ENCODE measurements around the gene ULK1.

Gene ULK1

DNA sequence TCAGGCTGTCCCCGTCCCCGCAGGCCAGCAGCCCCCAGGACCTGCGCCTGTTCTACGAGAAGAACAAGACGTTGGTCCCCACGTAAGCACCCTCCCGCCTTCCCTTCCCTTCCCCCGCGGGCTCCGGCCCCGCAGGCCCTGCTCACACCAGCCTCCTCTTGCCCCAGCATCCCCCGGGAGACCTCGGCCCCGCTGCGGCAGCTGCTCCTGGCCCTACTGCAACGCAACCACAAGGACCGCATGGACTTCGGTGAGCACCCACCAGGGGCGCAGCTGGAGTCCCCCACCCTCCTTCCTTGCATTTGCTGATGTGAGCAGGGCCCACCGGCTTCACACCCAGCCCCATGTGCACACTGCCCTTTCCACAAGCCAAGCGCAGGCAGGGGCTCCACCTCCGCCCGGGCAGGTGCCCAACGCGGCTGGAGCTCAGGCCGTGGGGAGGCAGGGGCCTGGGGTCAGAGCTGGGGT is 15.4 kb downstream of the ULK1 start:
- FAIRE-seq = no peak

DNA sequence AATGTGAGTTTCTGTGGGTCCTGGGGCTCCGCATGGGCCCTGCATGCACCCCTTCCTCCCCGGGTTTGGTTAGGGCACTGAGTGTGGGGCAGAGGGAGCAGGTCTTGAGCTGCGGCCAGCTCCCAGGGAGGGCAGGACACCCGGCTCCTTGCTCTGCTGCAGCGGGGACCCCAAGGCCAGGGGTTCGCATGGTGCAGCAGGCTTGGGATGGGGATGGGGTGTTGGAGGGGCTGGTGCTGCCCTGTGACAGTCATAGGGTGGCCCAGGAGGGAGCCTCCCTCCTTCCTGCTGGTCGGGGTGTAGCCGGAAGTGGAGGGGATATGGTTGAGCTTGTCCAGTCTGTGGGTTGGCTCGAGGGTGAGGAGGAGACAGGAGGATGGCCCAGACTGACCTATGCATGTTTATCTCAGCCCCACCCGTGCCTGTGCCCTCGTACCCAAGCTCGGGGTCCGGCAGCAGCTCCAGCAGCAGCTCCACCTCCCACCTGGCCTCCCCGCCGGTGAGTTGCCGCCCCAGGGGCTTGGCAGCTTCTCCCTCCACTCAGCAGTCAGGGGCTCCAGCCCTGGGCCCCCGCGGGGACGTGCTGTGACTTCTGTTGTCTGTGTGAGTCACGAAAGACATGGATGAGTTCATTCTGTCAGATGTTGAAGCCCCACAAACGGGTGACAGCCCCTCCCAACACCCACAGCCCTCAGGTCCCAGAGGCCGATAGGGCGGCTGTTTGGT is 16.0 kb downstream of the ULK1 start:
- no peak for FAIRE-seq

DNA sequence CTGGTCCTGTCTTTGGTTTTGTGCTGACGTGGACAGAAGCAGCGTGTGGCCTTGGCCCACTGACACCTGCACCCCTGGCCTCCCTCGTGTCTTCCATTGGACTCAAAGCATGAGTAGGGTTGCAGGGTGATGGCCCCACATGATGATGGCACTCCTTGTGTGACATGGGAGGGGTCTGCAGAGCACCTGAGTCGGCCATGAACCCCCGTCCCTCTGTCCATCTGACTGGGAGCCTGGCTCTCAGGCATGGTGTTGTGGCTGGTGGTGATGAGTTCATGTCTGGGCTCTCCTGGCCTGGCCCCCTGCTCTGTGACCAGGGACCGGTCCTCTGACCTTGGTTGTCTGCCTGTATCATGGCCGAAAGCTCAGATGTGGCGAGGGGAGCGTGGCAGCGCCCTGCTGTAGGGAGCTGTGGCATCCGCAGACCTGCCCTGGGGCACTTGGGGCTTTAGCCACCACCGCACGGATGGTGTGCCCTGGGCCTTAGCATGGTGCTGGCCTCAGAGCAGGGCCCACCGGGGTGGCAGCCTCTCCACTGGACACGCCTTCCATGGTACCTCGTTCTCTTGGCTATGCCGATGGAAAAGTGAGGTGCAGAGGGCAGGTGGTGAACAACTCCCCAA is 16.7 kb downstream of the ULK1 start:
- FAIRE-seq = no peak

DNA sequence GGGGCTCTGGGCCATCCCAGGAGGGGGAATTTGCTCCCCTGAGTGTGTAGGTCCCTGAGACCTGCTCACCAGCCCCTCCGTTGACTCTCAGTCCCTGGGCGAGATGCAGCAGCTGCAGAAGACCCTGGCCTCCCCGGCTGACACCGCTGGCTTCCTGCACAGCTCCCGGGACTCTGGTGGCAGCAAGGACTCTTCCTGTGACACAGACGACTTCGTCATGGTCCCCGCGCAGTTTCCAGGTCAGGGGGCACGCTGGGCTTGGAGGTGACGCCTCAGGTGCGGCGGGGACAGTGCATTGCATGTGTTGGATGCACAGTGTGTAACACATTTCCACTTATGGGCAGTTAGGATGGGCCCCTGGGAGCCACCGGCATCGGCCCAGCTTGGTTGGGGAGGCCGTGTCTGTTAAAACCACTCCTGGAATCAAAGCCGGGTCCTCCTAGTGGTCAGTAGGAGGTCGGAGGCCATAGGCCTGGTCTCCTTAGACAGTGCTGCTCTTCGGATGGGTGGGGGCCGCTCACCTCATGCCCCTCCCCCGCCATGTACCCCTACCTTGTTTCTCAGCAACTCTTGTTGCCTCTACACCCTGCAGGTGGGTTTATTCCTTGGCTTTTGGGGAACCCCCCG is 17.5 kb downstream of the ULK1 start:
- no peak for FAIRE-seq

DNA sequence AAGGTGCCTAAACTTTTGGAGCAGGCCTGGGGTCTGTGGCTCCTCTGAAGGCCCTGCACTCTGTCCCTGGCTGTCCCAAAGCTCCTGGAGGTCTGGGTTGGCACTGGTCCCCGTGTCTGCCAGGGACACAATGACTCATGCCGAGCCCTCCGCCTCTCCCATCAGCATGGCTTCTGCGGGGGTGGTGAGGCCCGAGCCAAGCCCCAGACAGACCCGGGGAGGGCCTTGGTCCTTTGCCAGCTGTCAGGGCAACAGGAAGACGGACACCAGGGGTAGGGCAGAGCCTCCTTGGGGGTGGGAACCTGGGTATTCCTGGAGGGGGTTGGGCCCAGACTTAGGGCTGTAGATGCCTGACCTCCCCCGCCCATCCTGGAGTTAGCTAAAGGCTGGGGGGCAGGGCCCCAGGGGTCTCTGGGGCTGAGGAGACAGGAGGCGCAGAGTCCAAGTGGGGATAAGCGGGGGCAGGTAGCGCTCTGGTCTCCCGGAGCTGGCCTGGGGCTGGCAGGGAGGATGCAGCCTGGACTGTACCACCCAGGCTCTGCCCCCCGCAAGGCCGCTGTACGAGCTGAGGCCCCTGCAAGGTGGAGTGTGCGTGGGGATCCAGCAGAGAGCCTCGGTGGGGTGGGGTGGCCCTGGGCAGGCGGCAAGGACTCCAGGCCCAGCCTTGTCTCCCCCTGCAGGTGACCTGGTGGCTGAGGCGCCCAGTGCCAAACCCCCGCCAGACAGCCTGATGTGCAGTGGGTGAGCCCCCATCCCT is 18.3 kb downstream of the ULK1 start:
- FAIRE-seq = no peak

DNA sequence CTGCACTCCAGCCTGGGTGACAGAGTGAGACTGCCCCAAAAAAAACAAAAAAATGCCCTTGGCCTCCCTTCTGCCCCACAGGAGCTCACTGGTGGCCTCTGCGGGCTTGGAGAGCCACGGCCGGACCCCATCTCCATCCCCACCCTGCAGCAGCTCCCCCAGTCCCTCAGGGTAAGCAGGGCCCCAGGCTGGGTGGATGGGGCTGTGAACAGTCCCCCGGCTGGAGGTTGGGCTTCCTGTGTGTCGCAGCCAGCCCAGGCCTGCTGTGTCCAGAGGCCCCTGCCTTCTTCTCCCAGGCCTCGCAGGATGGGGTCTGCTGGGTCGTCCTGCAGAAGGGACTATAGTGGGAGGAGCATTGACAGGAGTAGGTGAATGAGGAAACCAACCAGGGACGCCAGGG is 19.2 kb downstream of the ULK1 start:
- no peak for FAIRE-seq

DNA sequence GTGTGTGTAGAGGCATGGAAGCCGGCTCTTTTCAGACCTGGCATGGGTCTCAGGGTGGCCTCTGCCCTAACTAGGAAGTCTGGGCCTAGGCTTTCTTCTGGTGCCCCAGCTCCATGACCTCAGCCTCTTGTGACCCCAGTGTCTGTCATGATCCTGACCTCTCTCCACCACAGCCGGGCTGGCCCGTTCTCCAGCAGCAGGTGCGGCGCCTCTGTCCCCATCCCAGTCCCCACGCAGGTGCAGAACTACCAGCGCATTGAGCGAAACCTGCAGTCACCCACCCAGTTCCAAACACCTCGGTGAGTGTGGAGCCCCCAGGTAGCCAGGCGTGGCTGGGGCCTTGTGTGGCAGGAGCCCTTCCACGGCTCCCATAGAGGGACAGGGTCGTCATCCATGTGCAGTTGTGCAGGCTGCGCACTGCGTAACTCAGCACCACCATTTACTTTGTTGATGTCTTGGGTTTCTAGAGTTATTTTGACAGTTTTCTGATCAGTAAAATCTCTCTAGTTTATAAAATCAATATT is 19.8 kb downstream of the ULK1 start:
- no peak for FAIRE-seq

DNA sequence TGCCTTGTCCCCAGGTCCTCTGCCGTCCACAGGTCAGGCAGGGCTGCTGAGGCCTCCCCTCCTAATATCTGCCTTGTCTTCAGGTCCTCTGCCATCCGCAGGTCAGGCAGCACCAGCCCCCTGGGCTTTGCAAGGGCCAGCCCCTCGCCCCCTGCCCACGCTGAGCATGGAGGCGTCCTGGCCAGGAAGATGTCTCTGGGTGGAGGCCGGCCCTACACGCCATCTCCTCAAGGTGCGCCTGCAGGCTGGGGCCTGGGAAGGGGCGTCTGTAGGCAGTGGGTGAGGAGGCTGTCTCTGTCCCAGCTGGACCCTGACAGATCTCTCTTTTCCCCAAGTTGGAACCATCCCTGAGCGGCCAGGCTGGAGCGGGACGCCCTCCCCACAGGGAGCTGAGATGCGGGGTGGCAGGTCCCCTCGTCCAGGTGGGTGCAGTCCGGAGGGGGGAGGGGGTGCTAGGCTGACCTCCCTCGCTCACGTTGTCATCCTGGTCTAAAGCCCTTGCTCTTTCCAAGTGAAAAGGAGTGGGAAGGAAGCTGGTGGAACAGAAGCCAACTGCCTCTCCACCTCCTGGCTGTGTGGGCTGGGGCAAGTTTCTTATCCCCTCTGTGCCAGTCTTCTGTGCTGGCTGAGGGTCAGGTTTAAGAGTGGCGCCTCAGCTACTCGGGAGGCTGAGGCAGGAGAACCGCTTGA is 20.7 kb downstream of the ULK1 start:
- FAIRE-seq = no peak

DNA sequence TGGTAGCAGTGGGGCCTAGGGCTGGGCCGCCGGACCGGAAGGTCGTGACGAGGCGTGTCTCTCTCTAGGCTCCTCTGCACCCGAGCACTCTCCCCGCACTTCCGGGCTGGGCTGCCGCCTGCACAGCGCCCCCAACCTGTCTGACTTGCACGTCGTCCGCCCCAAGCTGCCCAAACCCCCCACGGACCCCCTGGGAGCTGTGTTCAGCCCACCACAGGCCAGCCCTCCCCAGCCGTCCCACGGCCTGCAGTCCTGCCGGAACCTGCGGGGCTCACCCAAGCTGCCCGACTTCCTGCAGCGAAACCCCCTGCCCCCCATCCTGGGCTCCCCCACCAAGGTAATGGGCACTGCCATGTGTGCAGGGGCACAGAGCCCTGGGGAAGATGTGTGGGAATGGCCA is 21.4 kb downstream of the ULK1 start:
- no peak for FAIRE-seq

DNA sequence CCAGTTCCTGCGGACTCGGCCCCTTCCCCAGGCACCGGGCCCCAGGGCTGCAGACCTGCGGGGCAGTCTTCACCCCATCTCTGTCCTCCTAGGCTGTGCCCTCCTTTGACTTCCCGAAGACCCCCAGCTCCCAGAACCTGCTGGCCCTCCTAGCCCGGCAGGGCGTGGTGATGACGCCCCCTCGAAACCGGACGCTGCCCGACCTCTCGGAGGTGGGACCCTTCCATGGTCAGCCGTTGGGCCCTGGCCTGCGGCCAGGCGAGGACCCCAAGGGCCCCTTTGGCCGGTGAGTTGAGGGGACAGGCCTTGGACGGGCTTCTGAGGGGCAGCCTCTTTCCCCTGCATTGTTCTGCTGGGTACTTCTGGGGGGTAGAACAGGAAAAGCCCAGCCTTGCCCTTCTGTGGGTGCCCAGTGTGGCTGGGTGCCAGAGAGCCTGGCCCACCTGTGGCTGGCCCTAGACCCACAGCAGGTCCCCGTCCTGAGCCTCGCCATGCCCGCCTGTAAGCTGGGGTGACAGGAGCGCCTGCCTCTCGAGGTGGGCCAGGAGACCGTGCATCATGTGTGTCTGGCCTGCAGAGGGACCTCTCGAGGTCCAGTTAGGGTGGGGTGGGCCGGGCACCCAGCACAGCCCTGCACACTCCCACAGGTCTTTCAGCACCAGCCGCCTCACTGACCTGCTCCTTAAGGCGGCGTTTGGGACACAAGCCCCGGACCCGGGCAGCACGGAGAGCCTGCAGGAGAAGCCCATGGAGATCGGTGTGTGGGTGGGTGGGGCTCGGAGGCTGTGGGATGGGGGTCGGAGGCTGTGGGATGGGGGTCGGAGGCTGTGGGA is 22.1 kb downstream of the ULK1 start:
- no peak for FAIRE-seq

DNA sequence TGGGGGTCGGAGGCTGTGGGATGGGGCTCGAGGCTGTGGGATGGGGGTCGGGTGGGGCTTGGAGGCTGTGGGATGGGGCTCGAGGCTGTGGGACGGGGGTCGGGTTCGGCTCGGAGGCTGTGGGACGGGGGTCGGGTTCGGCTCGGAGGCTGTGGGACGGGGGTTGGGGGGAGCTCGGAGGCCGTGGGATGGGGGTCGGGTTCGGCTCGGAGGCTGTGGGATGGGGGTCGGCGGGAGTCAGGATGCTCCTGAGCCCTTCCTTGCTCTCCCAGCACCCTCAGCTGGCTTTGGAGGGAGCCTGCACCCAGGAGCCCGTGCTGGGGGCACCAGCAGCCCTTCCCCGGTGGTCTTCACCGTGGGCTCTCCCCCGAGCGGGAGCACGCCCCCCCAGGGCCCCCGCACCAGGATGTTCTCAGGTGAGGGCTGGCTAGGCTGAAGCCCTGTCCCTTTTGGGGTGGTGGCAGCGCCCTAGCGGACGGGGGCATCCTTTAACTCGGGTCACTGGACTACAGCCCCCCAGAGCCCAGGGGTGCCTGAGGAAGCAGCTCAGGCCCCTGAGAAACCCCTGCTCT is 22.8 kb downstream of the ULK1 start:
- FAIRE-seq = no peak

DNA sequence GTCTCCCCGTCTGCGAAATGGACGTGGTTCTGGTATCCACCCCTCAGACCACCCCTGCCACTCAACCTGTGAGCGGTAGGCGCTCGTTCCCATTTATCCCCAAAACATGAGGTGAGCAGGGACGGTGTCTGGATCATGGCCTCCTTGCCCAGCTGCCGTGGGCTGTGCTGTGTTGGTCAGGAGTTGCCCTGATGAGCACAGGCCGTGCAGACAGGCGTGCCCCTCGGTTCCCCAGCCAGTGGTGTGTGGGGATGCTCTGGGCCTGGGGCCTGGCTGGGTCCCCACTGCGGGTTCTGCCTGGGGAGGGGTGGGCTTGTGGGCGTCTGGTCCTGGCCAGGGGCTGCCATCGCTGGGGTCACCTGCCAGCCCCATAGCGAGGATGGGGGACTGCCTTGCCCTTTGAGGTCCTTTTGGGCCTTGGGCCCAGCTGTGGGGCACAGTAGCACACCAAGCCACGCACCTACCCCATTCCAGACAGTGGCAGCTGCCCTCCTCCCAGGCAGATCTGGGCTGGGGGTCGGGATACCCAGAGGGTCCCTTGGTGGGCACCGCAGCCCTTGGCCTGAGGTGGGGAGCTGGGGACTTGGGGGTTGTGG is 23.4 kb downstream of the ULK1 start:
- no peak for FAIRE-seq

DNA sequence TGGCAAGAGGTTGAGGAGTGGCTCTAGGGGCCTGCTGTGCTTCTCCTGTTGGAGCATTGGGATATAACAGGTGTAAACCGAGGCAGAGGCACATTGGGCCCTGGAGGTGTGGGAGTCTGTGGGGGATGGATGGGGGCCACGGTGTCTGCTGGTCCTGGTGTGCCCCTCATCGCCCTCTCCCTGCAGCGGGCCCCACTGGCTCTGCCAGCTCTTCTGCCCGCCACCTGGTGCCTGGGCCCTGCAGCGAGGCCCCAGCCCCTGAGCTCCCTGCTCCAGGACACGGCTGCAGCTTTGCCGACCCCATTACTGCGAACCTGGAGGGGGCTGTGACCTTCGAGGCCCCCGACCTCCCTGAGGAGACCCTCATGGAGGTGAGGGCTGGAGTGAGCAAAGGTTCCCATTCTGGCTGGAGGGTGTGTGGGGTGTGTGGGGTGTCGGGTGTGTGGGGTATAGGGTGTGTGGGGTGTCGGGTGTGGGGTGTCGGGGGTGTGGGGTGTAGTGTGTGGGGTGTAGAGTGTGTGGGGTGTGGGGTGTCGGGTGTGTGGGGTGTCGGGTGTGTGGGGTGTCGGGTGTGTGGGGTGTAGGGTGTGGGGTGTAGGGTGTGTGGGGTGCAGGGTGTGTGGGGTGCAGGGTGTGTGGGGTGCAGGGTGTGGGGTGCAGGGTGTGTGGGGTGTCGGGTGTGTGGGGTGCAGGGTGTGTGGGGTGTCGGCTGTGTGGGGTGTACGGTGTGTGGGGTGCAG is 24.1 kb downstream of the ULK1 start:
- no peak for FAIRE-seq

DNA sequence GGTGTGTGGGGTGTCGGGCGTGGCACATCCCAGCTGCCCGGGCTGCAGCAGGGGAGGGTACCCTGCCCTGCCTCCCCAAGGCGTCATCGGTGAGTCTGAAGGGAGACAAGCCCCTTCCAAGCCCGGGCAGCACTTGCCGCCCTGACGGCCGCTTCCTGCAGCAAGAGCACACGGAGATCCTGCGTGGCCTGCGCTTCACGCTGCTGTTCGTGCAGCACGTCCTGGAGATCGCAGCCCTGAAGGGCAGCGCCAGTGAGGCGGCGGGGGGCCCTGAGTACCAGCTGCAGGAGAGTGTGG is 24.6 kb downstream of the ULK1 start:
- FAIRE-seq = no peak

DNA sequence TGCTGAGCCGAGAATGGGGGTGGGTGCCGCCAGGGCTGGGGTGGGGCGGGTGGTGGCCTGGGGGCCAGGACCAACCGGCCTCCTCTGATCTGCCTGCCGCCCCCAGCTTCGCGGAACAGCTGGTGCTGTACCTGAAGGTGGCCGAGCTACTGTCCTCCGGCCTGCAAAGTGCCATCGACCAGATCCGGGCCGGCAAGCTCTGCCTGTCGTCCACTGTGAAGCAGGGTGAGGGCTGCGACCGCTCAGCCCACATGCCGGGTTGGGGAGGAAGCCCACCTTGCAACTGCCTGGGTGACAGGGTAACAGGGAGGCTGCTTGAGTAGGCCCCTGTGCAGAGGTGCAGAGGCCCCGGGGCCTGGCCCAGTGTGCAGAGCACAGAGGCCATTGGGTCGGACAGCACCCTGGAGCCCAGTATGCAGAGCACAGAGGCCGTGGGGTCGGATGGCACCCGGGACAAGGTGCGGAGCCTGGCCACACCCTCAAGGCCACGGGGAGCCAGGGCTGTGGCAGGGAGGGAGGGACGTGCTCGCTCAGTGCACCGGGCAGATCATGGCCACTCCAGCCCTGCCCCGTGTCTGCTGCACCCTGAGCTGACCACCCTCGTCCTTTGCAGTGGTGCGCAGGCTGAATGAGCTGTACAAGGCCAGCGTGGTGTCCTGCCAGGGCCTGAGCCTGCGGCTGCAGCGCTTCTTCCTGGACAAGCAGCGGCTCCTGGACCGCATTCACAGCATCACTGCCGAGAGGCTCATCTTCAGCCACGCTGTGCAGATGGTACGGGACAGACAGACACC is 25.1 kb downstream of the ULK1 start:
- no peak for FAIRE-seq

DNA sequence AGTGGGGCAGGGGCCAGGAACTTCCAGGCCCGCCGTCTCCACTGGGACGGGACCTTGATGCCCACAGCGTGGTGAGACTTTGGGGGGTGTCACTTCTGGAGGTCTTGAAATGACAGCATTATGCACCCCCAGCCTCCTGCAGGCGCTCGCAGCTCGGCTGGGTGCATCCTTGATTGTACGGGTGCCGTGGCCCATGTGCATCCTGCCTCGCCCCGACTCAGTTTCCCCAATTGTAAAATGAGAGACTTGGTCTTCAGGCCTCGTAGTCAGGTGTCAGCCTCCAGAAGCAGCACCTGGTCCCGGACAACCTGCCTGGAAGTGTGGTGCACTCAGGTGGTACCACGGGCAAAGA is 25.7 kb downstream of the ULK1 start:
- no peak for FAIRE-seq

DNA sequence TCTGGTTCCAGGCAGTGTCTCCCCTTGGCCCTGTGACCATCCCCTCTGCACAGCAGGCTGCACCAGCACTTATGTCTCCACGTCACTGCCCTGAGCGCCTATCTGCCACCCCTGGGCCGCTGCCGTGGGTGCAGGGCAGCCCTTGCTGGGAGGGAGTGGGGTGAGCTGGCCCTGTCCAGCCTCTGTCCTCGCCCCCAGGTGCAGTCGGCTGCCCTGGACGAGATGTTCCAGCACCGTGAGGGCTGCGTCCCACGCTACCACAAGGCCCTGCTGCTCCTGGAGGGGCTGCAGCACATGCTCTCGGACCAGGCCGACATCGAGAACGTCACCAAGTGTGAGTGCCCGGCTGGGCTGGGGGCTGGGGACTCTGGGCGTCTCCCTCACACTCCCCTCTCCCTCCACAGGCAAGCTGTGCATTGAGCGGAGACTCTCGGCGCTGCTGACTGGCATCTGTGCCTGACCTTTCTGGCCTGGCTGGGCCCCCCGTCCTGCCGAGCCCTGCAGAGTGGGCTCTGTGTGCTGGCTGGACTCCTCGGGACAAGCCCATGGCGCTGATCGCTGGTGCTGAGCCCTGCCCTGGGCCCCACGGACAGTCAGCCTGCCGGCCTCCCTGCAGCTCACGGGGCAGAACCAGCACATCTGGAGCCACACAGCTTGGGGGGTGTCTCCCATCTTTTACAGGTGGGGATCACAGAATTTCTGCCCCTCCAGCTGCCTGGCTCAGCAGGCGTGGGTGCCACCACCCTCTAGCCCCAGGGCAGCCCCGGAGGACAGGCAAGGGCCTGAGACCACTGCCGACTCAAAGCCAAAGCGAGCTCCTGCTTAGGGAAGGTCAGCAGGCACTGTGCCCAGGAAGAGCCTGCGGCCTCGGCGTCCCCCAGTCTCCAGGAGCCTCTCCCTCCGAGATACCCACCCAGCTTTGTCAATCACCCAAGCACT is 26.7 kb downstream of the ULK1 start:
- no peak for FAIRE-seq
